Breast epithelium (tissue), 3 donors: Measurements from ENCODE around the gene SPDYE4.

ENCODE experiments used
- POLR2A ChIP-seq: fragments of 450-650 bp; IDR thresholded peaks from one replicate; pipeline ENCODE4 v1.6.1; 2016; ENCODE audit warnings: antibody characterized with exemption, mild to moderate bottlenecking, moderate library complexity
- POLR2AphosphoS5 ChIP-seq, 3 donors: sonication (generic); formaldehyde crosslinking; IDR thresholded peaks; one replicate each; pipeline ENCODE4 v1.6.1; 2017; ENCODE audit warnings: antibody characterized with exemption in 3 of 3
- TF ChIP-seq, protein P1 (sequence below), 3 donors: fragments of 450-650 bp; IDR thresholded peaks; one replicate each; pipeline ENCODE4 v1.5.1; 2016 to 2017; ENCODE audit warnings: antibody characterized with exemption in 3 of 3, mild to moderate bottlenecking in 3 of 3, moderate library complexity in 3 of 3

DNA sequence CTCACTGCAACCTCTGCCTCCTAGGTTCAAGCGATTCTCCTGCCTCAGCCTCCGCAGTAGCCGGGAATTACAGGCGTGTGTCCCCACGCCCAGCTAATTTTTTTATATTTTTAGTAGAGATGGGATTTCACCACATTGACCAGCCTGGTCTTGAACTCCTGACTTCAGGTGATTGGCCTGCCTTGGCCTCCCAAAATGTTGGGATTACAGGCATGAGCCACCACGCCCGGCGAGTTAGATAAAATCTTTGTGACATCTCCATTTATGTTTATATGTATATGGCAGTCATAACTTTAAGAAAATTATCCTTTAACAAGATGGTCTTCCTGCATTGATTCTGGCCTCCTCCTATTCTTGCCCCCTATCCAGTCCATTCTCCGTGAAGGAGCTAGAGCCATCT is 37.8 kb downstream of the SPDYE4 start:
- TF ChIP-seq, protein P1, sequence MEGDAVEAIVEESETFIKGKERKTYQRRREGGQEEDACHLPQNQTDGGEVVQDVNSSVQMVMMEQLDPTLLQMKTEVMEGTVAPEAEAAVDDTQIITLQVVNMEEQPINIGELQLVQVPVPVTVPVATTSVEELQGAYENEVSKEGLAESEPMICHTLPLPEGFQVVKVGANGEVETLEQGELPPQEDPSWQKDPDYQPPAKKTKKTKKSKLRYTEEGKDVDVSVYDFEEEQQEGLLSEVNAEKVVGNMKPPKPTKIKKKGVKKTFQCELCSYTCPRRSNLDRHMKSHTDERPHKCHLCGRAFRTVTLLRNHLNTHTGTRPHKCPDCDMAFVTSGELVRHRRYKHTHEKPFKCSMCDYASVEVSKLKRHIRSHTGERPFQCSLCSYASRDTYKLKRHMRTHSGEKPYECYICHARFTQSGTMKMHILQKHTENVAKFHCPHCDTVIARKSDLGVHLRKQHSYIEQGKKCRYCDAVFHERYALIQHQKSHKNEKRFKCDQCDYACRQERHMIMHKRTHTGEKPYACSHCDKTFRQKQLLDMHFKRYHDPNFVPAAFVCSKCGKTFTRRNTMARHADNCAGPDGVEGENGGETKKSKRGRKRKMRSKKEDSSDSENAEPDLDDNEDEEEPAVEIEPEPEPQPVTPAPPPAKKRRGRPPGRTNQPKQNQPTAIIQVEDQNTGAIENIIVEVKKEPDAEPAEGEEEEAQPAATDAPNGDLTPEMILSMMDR (IDR thresholded peaks at IDR 0.05) = no peak
- TF ChIP-seq POLR2A (no peak), POLR2AphosphoS5 (IDR thresholded peaks at IDR 0.05) (no peak)
